ENCODE results near the gene LY6G6F. TPM values are rescaled to one million over a fixed set of nuclear protein-coding genes. Genes with fewer than 3 reads are reported as not detected.

LY6G6F gene, protein sequence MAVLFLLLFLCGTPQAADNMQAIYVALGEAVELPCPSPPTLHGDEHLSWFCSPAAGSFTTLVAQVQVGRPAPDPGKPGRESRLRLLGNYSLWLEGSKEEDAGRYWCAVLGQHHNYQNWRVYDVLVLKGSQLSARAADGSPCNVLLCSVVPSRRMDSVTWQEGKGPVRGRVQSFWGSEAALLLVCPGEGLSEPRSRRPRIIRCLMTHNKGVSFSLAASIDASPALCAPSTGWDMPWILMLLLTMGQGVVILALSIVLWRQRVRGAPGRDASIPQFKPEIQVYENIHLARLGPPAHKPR
- polyA plus RNA-seq (ENCODE audit: insufficient read length in 4 of 4), result under 1 TPM; 0.21 to 0.81 (median 0.57) TPM

DNA sequence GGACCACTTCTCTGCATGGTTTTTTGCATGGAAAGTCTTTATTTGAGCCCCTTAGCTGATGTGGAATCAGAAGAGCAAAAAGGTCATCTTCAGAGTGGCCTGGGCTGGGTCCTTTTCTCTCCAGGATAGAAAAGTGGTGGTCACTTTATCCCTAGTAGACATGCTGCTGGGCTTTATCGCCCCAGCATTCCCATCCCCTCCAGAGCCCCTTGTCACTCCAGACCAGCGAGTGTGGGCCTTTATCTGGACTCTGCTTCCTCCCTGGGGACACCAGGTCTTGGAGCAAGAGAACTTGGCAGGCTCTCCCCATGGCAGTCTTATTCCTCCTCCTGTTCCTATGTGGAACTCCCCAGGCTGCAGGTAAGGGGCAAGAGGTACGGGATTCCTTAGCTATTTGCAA, at the start of gene LY6G6F:
Gene LY6G6F, plus strand, starts transcription at position 268 of the 400 bp plus-strand sequence. Its CDS starts 41 bp downstream, at position 309.
- no peak for DNase-seq (ENCODE audit: low read depth in 4 of 4, low spot score in 2 of 4)

DNA sequence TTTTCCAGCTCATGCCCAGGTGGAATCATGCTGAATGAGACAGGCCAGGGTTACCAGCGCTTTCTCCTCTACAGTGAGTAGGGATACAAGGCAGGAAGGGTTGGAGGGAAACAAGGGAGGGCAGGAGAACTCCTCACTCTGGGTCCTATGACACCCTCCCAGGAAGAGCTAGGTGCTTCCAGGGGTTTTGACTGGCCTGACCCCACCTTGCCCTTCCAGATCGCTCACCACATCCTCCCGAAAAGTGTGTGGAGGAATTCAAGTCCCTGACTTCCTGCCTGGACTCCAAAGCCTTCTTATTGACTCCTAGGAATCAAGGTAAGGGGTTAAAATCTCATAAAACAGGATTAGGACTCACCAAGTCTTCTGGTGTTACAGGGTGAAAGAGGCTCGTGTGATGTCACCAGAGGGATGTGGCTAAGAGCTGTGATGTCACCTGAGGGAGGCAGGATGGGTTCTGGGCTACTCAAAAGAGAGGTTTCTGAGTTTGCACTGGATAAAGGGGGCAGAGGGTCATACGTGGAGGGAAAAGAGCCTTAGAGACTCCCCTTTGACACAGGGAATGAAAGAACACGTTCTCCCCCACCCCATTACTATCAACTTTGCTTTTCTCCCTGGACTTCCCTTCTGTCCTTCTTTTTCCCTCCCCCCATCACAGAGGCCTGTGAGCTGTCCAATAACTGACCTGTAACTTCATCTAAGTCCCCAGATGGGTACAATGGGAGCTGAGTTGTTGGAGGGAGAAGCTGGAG, 49.1 kb upstream of the LY6G6F start:
- no peak for DNase-seq (ENCODE audit: low read depth in 4 of 4, low spot score in 2 of 4)

DNA sequence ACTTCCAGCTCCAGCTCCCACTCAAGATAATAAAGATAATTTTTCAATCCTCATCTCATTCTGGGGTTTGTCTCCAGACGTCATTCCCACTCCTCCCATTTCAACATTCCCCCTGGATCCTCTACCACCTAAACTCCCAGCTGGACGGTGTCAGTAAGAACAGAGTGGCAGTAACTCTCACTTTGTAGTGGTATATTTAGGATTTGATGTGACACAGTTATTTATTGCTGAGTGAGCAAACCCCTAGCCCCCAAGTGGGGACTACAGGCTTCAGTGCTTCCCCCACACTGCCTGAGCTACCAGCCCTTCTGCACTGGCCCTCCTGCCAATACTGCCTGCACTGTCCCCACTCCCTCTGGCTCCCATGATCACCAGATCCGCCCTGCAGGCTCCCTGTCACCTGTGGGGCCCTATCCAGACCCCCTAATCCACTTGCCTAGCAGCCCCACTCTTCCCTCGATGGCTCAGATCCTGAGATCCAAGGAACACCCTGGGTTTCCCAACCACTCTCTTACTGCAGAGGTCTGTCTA, 48.4 kb upstream of the LY6G6F start:
- DNase-seq (ENCODE audit: low read depth in 4 of 4, low spot score in 2 of 4), result no peak

DNA sequence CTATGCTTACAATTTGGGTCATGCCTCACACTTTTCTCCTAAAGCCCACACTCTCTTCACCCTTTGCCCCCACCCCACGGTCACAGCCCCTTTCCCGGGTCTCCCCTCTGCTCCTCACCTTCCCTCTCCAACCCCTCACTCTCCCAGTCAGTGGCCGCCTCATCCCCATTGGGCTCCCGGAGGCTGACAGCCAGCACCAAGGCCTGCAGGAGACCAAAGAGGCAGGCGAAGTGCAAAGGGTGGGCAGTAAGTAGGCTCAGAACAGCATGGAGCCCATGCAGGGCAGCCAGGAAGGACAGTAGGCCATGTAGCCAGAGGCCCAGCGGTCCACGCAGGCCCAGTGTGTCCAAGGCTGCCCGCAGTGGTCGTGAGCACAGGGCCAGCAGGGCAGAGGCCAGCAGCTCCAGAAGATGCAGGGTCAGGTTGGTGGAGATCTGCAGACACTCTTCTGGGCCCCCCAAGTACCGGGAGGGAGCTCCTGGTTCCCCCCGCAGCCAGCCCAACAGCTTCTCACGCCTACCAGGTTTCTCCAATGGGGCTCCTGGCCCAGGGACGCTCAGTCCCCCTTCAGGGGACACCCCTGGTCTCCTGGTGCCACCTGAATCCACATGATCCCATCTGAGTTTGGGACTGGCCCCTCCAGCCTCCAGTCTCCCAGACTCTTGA, 47.5 kb upstream of the LY6G6F start:
- no peak for DNase-seq (ENCODE audit: low read depth in 4 of 4, low spot score in 2 of 4)

DNA sequence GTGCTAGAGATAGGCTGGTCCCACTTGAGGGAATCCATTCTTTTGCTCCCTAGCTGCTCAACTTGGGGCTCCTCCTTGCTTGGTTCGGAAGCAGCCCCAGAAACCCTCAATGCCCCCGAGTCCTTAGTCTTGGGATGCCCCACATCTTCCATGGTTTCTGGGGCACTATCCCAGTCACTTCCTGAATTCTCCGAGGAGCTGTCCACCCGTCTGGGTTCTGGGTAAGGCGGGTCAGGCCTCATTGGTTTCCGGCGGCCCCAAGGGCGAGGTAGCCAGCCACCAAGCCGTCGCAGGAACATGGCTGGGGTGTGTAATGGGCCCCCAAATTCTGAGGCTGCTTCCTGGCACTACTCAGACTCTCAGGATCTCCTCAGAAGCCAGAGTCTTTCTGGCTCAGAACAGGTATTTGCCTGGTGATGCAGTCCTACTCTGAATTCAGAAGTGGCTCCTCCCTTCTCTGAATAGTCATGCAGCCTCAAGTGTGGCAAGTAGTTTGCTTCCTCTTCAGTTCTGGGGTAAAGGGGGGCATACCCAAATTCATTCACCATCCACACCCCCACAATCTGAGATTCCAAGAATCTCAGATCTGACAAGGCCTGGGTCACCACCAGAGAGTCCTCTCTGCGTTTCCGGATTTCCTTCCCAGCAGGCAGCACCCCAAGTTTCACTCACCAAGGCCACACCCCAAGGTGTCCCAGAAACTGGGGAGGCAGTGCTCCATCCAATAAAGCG, 46.9 kb upstream of the LY6G6F start:
- no peak for DNase-seq (ENCODE audit: low read depth in 4 of 4, low spot score in 2 of 4)

DNA sequence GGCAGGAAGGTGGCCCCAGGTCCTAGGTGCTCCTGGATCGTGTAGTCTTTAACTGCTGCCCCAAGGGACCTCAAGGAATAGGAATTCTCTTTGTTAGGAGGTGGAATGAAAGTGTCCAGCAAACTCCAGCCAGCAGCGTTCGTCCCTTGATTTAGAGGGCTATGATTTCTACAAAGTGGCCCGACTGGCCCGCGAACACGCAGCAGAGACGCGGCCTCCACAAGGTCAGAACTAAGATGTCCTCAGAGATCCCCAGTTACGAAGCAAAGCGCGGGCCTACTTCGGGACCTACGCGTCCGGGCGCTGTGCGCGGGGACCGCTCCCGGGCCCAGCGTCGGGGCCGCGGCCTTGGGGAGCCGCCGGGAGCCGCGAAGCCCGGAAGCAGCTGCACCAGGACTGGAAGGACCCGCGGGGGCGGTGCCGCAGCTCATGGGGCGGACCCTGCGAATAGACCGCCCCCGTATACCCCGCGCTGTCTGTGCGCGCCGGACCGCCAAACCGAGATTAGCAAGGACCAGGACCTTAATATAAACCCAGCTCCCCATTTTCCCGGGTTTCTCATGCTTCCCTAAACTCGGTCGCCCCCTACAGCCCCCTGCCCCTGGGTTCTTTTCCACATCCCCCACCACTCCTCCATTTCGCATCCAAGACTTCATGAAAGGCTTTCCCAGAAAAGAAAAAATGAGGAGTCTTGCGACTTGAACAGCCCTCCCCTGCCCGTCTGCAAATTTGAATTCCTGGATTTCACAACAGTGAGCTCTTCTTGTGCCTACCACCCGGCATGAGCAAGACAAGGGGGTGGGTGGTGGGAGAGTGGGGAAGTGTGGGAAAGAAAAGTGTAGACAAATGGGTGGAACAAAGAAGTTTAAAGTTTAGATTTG, 46.0 kb upstream of the LY6G6F start, which contains the start of gene C6orf47:
Gene C6orf47, minus strand, starts transcription at position 398 of the 881 bp plus-strand sequence. CDS start 831 bp downstream, outside the sequence.
- peak in 3 of 4 donors; percentile 65 to 80 (median 76) for DNase-seq (ENCODE audit: low read depth in 4 of 4, low spot score in 2 of 4)

DNA sequence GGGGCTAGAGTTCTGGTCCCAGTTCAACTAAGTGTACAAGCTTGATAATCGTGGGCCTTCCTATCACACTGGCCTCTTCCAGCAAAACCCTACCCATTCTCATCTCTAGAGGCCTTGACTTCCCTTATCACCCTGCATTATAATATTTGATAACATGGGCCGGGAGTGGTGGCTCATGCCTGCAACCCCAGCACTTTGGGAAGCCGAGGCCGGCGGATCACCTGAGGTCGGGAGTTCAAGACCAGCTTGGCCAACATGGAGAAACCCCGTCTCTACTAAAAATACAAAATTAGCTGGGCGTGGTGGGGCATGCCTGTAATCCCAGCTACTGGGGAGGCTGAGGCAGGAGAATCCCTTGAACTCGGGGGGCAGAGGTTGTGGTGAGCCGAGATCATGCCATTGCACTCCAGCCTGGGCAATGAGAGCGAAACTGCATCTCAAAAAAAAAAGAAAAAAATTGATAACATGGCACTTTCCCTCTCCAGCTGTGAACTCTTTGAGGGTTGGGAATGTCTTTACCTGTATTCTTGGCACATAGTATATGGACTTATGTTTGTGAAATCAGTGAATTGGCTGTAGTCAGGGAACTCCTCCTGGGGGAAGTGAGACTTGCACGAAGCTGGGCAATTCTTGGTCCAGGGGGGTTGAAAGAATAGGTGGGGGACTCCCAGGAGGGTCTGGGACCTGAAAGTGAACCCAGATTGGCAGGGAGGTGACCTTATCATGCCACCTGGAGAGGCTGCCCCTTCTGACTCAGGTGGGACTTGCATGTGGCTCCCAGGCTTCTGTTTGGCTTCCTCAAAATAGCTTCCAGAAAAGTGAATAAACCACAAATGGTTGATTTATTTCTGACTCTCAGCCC, 45.2 kb upstream of the LY6G6F start:
- DNase-seq (ENCODE audit: low read depth in 4 of 4, low spot score in 2 of 4), result no peak

DNA sequence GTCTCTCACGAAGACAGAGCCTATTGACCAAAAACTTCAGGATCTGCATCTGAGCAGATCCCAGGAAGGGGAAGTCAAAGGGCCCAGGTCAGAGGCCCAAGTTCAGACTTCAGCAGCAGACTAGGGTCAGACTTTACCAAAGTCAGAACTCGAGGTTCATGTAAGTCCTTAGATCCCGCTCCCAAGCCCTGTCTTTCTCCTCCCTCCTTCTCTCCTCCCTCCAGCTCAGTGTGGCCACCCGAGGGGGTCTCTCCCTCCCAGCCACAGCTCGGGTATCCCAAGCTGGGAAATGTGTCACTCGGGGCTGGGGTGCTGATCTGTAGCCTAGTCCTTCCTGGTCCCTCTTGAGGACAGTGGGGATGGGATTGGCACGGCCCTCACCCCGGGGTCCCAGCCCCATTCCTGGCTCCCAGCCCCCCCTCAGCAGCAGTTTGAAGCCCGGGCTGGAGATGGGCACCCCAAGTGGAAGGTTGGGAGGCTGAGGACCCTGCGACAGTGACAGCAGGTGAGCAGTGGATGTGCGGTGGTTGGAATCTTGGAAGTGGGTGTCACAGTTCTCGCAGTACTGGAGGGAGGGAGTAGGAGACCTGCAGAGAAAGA, 44.4 kb upstream of the LY6G6F start:
- DNase-seq (ENCODE audit: low read depth in 4 of 4, low spot score in 2 of 4), result no peak

DNA sequence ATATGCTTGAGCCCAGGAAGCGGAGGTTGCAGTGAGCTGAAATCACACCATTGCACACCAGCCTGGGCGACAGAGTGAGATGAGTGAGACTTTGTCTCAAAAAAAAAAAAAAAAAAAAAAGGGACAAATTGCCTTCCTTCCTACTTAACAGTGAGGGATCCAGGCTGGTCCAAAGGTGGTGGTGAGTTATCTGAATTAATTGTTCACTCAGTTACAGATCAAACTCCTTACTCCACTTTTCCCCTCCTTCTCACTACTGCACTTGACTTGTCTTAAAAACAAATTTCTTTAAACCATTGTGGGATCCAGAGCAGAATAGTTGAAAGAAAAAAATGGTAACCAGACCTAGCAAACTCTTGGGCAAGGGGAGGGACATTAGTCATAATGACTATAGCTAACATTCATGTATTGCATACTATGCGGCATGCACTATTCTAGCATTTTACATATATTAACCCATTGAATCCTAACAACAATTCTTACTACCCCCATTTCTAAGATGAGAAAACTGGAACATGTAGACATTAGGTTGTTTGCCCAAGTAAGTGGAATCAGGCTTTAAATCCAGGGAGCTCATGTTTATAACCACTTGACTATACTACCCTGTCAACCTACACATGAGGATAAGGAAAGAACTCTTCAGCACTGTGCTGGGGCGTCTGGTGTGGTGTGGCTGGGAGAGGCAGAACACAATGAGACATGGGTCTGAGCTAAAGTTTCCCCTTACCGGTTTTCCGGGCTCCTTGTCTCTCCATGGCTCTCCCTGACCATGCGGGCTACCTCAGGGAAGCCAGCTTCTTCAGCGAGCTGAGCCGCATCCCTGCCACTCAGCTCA, 43.3 kb upstream of the LY6G6F start:
- no peak for DNase-seq (ENCODE audit: low read depth in 4 of 4, low spot score in 2 of 4)

DNA sequence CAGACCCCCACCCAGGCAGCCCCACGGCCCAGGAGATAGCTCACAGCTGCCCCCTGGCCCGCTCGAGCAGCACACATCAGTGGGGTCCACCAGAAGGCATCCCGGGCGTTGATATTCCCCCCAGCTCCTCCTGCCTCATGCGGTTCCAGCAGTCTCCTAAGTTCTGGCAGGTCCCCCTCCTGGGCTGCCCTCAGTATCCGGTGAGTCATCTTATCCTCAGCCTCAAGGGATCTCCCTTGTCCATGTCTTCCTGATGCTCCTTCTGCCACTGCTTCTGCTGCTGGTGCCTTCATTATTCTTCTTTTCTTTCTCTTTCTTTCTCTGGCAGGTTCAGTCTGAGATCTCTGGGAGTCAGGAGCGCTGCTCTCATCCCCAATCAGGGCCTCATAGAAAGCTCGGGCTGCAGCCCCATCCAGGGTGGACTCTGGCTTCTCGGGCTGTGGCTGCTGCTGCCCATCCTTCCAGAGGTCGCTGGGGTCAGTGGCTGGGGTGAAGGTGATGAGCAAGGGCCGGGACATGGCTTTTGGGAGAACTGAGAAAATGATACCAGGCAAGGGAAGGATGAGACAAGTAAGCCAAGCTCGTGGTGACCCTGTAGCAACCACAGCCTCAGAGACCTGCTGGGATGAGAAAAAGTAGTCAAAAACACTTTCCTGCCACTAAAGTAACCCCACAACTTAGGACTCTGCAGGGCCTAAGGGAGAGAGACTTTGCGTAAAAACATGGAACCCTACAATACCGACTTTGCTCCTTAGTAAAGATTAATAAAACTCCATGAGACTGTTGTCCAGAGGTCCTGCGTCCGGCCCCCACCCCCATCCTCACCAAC, 42.5 kb upstream of the LY6G6F start:
- no peak for DNase-seq (ENCODE audit: low read depth in 4 of 4, low spot score in 2 of 4)

DNA sequence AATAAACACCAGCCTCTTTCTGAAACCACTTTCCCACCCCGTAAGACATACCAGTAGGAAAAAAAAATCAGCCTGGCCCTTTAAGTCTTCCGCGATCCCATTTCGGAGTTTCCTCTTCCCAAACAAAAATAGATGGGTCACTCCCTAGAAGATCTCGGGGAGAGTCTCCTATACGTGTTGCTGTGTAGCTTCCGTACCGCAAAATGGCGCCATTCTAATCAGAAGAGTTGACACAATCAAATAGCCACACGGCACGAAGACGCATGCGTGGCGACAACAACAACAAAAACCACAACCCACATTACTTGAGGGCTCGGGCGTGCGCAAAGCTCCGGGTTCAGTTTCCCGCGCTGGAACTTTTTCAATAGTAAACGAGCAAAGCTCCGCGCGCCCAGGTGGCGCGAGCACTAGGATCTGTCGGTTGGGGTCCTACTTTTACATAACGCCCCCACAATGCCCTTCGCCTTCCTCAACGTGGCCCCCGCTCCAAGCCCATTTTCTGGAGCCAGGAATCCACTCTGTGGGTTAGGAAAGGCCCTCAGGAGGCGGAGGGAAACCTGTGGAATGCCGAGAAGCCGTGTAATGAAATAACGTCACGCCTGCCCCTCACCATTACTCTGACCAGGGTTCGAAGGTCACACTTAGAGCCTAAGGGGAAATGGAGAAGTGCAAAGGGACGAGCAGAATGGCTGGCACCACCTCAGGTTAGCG, 41.7 kb upstream of the LY6G6F start, which contains the start of gene GPANK1:
Gene GPANK1, minus strand, starts transcription at position 208 of the 711 bp plus-strand sequence. CDS start 519 bp downstream, outside the sequence.
- DNase-seq (ENCODE audit: low read depth in 4 of 4, low spot score in 2 of 4), result peak; percentile 86 to 94 (median 90)

DNA sequence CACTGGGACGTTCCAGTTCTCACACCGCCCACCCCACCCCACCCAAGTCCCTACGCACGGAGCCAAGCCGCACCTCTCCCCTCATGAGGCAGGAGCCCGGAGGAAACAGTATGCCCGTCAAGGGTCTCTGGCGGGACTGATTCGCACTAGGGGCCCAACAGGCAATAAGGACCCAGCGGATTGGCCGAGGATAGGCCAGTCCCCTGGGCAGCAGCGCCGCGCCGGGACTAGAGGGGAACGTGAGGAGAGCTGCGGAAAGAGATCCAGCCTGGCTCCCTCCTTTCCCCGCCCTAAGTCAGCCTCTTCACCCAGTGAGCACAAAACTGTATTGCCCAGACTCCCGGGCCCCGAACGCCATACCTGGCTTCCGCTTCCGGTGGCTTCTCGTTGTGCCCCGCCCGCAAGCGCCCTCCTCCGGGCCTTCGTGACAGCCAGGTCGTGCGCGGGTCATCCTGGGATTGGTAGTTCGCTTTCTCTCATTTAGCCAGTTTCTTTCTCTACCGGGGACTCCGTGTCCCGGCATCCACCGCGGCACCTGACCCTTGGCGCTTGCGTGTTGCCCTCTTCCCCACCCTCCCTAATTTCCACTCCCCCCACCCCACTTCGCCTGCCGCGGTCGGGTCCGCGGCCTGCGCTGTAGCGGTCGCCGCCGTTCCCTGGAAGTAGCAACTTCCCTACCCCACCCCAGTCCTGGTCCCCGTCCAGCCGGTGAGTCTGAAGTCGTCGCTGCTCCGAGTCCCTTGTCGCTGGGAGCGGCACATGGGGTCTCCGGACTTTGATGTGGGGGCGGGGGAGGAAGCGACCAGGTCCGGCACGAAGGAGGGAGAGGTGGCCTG, 40.9 kb upstream of the LY6G6F start, which contains the start of gene CSNK2B:
Gene CSNK2B, plus strand, starts transcription at position 580 of the 836 bp plus-strand sequence. CDS start 752 bp downstream, outside the sequence.
- DNase-seq (ENCODE audit: low read depth in 4 of 4, low spot score in 2 of 4), result peak; percentile 88 to 97 (median 92)

DNA sequence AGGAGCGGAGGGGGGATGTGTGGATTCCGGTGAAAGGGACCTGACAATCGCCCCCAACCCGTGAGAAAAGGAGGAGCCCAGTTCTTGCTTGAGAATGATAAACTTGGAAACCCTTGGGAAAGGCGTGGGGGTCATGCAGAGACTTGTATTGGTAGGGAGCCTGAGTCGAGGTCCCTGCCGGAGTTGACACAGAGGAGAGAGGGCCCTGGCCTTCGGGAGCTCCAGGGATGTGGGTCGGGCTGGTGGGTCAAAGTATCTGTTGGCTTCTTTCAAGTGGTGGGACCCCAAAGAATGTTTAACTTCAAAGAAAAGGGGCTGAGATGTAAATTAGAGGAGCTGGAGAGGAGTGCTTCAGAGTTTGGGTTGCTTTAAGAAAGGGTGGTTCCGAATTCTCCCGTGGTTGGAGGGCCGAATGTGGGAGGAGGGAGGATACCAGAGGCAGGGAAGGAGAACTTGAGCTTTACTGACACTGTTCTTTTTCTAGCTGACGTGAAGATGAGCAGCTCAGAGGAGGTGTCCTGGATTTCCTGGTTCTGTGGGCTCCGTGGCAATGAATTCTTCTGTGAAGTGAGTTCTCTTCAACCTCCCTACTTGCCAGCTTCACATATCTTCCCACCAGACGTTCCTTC, 40.2 kb upstream of the LY6G6F start:
- no peak for DNase-seq (ENCODE audit: low read depth in 4 of 4, low spot score in 2 of 4)

DNA sequence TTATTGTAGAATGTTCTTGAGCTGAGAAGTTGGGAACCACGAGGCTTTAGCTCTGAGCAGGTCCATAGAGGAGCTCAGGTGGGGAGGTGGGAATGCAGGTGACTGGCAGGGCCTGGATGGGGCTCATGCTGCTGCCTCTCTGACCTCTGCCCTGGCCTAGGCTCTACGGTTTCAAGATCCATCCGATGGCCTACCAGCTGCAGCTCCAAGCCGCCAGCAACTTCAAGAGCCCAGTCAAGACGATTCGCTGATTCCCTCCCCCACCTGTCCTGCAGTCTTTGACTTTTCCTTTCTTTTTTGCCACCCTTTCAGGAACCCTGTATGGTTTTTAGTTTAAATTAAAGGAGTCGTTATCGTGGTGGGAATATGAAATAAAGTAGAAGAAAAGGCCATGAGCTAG, 37.0 kb upstream of the LY6G6F start, which contains the start of gene LY6G5B:
Gene LY6G5B, plus strand, starts transcription at position 301 of the 400 bp plus-strand sequence. CDS start 975 bp downstream, outside the sequence.
- DNase-seq (ENCODE audit: low read depth in 4 of 4, low spot score in 2 of 4), result no peak
